HG02973 (cell line): ENCODE results near the gene SMARCD1.
"Not testable (repeated sequence)": the region's sequence is repeated elsewhere in the genome, so short reads cannot be mapped to it uniquely, and the experiment has no call there.

Source experiments
- ATAC-seq: cut with Tn5 transposase; IDR thresholded peaks from one replicate; pipeline ENCODE4 v1.9.1; 2021; ENCODE audit warnings: moderate library complexity; ENCODE audit not compliant: unreplicated experiment

Gene SMARCD1

GRCh38 chr12:50127546-50127945, 42.4 kb downstream of the SMARCD1 start:
- ATAC-seq, result no peak

GRCh38 chr12:50129290-50129689, 44.1 kb downstream of the SMARCD1 start:
- ATAC-seq, result no peak

DNA sequence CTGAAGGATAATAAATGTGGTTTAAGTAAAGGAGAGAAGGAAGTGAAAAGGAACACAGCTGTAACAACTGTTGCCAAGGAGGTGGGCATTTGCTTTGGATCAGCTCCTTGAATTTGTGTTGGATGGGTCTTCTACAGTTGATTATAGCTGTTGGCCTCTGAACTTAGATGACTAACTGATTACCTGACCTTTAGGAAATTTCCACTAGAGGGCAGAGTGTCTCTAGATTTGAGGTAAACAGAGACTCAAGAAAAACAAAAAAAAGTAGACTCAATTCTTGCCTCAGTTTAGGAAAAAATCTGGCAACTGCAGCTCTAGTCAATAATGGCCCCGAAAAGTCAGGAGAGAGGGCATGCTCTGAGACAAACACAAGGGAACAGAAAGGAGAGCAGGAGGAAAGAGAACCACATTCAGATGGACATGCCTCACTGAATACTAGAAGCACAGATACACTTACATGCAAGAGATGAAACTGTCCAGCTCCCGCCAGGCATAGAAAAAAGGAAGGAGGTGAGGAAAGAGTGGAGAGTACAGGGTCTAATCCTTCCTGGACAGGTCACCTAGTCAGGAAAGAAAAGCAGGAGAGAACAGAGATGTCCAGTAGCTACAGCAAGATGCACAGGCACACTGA, 47.5 kb downstream of the SMARCD1 start:
- no peak for ATAC-seq

DNA sequence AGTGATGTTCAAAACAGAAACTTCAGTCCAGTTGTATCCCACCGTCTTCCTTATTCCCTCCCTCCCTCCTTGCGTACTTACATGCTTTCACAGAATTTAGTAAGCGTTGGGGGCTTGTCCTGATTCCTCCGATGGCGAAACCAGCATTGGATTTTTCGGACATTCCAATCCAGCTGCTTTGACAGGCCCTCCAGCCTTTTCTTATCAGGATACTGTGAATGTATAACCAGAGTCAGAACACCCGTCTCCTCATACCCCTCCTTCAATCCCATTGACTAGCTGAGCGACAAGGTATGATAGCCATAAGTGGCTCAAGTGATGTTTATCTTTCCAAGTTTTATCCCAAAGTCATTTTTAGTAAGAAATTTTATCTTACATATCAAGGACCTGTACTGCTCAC, 57.9 kb downstream of the SMARCD1 start:
- no peak for ATAC-seq

- no peak for ATAC-seq
Observed at GRCh38 chr12:50145439-50145838, 60.3 kb downstream of the SMARCD1 start.

GRCh38 chr12:50147281-50147680, 62.1 kb downstream of the SMARCD1 start:
- ATAC-seq, result no peak

DNA sequence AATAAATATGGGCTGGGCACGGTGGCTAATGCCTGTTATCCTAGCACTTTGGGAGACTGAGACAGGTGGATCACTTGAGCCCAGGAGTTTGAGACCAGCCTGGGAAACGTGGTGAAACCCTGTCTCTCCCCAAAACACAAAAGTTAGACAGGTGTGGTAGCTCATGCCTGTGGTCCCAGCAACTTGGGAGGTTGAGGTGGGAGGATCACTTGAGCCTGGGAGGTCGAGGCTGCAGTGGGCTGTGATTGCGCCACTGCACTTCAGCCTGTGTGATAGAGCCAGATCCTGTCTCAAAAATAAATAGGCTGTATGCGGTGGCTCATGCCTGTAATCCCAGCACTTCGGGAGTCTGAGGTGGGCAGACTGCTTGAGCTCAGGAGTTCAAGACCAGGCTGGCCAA, 62.9 kb downstream of the SMARCD1 start:
- ATAC-seq, result not testable (repeated sequence)

DNA sequence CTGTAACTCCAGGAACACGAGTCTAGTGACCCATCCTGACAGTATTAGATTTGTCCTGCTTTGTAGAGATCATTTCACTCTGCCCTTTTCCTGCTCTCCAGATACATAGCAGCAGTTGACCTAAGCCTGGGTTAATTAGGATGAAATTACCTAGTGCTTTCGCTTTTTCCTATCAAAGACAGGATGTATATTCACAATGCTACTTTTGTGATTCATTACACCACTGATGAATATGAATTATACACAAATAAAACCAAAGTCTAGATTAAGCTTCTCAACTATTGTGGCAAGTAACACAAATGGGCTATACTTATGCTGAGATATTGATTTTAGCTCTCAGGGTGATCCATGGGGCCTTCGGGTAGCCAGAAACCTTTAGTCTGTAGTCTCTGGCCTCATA, 64.2 kb downstream of the SMARCD1 start:
- no peak for ATAC-seq
